H1 (cell line): ENCODE data around the gene DOCK10.

ENCODE experiments used
- CBX8 ChIP-seq: fragments of 300-800, 300-1000 bp; sonication (generic); IDR thresholded peaks from 2 replicates; pipeline ENCODE4 v1.7.1; 2016; ENCODE audit warnings: low read depth, low read length, borderline replicate concordance
- EP300 ChIP-seq, 2 experiments: IDR thresholded peaks; 1 replicate in 1 of 2; 2 replicates in 1 of 2; pipeline ENCODE4 v1.6.1; 2011 to 2012; ENCODE audit warnings: low read depth in 2 of 2, low read length in 2 of 2, mild to moderate bottlenecking in 2 of 2, borderline replicate concordance in 1 of 2, inconsistent platforms in 1 of 2, moderate library complexity in 1 of 2
- EZH2 ChIP-seq: fragments of 200-600 bp; sonication (generic); IDR thresholded peaks from 2 replicates; pipeline ENCODE4 v1.7.1; 2012; ENCODE audit warnings: low read depth, mild to moderate bottlenecking, moderate library complexity, low read length, inconsistent platforms; ENCODE audit not compliant: severe bottlenecking
- GABPA ChIP-seq: IDR thresholded peaks from 2 replicates; pipeline ENCODE4 v1.6.1; 2011; ENCODE audit warnings: mild to moderate bottlenecking, low read length, moderate library complexity, borderline replicate concordance; ENCODE audit not compliant: insufficient read depth
- JUND ChIP-seq: IDR thresholded peaks from 2 replicates; pipeline ENCODE4 v1.6.1; 2011; ENCODE audit warnings: mild to moderate bottlenecking, improper control_type of control experiment, low read length
- RFX5 ChIP-seq: IDR thresholded peaks from 2 replicates; pipeline ENCODE4 v1.6.1; 2011; ENCODE audit warnings: low read depth, low read length, improper control_type of control experiment, borderline replicate concordance
- RXRA ChIP-seq: IDR thresholded peaks from 2 replicates; pipeline ENCODE4 v1.6.1; 2011; ENCODE audit warnings: low read depth, mild to moderate bottlenecking, low read length, moderate library complexity; ENCODE audit not compliant: insufficient read depth
- SRF ChIP-seq: IDR thresholded peaks from 2 replicates; pipeline ENCODE4 v1.6.1; 2011; ENCODE audit warnings: mild to moderate bottlenecking, low read depth, low read length, moderate library complexity
- SUZ12 ChIP-seq: fragments of 200-600 bp; sonication (generic); IDR thresholded peaks from 2 replicates; pipeline ENCODE4 v1.6.1; 2012; ENCODE audit warnings: mild to moderate bottlenecking, inconsistent platforms, low read length, moderate library complexity, mixed read lengths
- YY1 ChIP-seq: IDR thresholded peaks from 2 replicates; pipeline ENCODE4 v1.6.1; 2011; ENCODE audit warnings: low read depth, mild to moderate bottlenecking, low read length
- TF ChIP-seq, protein P1 (sequence below), 3 experiments: IDR thresholded peaks; 1 replicate in 2 of 3; 2 replicates in 1 of 3; pipeline versions ENCODE4 v1.5.1 to v1.6.1; 2011; ENCODE audit warnings: low read length in 3 of 3, mild to moderate bottlenecking in 3 of 3, inconsistent platforms in 2 of 3, low read depth in 1 of 3, moderate library complexity in 1 of 3; ENCODE audit not compliant: insufficient read depth in 1 of 3; ENCODE audit errors: control extremely low read depth in 1 of 3
- TF ChIP-seq, protein P2 (sequence below): IDR thresholded peaks from 2 replicates; pipeline ENCODE4 v1.6.1; 2012; ENCODE audit warnings: low read length, inconsistent platforms

DNA sequence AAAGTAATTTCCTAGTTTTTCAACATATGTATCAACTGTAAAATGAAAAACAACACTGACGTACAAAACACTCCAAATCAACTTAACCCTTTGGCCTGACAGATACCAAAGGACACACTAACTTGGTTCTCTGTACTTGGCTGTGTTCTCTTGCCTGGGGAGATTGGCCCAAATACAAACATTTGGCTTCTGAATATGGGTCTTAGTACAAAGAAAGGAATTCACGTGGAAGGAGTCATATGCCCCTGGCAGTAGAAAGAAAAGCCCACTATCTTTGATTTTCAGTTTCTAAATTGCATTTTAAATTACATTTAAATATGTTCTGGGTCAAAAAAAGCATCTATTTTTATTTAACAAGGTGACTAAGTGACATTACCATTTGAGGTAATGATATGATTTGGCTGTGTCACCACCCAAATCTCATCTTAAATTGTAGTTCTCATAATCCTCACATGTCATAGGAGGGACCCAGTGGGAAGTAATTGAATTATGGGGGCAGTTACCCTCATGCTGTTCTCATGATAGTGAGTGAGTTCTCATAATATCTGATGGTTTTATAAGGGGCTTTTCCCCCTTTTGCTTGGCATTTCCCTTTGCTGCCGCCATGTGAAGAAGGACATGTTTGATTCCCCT, 172.6 kb downstream of the DOCK10 start:
- TF ChIP-seq JUND (no peak), SRF (no peak), SUZ12 (no peak), YY1 (no peak), CBX8 (no peak), RXRA (no peak), EP300 (IDR thresholded peaks at IDR 0.05; ENCODE audit: borderline replicate concordance in 1 of 2, low read depth in 2 of 2, low read length in 2 of 2) (no peak), EZH2 (no peak), GABPA (no peak), RFX5 (no peak)
- TF ChIP-seq, protein P1, sequence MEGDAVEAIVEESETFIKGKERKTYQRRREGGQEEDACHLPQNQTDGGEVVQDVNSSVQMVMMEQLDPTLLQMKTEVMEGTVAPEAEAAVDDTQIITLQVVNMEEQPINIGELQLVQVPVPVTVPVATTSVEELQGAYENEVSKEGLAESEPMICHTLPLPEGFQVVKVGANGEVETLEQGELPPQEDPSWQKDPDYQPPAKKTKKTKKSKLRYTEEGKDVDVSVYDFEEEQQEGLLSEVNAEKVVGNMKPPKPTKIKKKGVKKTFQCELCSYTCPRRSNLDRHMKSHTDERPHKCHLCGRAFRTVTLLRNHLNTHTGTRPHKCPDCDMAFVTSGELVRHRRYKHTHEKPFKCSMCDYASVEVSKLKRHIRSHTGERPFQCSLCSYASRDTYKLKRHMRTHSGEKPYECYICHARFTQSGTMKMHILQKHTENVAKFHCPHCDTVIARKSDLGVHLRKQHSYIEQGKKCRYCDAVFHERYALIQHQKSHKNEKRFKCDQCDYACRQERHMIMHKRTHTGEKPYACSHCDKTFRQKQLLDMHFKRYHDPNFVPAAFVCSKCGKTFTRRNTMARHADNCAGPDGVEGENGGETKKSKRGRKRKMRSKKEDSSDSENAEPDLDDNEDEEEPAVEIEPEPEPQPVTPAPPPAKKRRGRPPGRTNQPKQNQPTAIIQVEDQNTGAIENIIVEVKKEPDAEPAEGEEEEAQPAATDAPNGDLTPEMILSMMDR (IDR thresholded peaks at IDR 0.05; ENCODE audit: control extremely low read depth in 1 of 3, insufficient read depth in 1 of 3, low read depth in 1 of 3, low read length in 3 of 3), result no peak
- TF ChIP-seq, protein P2, sequence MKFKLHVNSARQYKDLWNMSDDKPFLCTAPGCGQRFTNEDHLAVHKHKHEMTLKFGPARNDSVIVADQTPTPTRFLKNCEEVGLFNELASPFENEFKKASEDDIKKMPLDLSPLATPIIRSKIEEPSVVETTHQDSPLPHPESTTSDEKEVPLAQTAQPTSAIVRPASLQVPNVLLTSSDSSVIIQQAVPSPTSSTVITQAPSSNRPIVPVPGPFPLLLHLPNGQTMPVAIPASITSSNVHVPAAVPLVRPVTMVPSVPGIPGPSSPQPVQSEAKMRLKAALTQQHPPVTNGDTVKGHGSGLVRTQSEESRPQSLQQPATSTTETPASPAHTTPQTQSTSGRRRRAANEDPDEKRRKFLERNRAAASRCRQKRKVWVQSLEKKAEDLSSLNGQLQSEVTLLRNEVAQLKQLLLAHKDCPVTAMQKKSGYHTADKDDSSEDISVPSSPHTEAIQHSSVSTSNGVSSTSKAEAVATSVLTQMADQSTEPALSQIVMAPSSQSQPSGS, result no peak
